Trophoblast cell (in vitro differentiated cells and primary cell): ENCODE measurements around the gene EYS.

Experiments
- DNase-seq, 2 donors: peaks; one replicate each; pipeline ENCODE4 v3.0.0-alpha.2; 2016
- H2AFZ ChIP-seq: 2 replicates; pipeline ENCODE4 v1.6.1; 2013; ENCODE audit warnings: low read length, moderate library complexity, mild to moderate bottlenecking; ENCODE audit not compliant: insufficient read depth, poor library complexity
- H2AK5ac ChIP-seq: 2 replicates; pipeline ENCODE4 v1.6.1; 2013; ENCODE audit warnings: mild to moderate bottlenecking, low read length
- H2BK120ac ChIP-seq: 2 replicates; pipeline ENCODE4 v1.6.1; 2013; ENCODE audit warnings: low read length, mild to moderate bottlenecking, moderate library complexity; ENCODE audit not compliant: insufficient read depth, poor library complexity
- H2BK12ac ChIP-seq: 2 replicates; pipeline ENCODE4 v1.6.1; 2013; ENCODE audit warnings: mild to moderate bottlenecking, low read length, moderate library complexity
- H2BK5ac ChIP-seq: 2 replicates; pipeline ENCODE4 v1.6.1; 2013; ENCODE audit warnings: low read length, low read depth, moderate library complexity, mild to moderate bottlenecking; ENCODE audit not compliant: poor library complexity
- H3K14ac ChIP-seq: 2 replicates; pipeline ENCODE4 v1.6.1; 2013; ENCODE audit warnings: mild to moderate bottlenecking, low read length
- H3K18ac ChIP-seq: 2 replicates; pipeline ENCODE4 v1.6.1; 2013; ENCODE audit warnings: mild to moderate bottlenecking, low read length
- H3K23ac ChIP-seq: 2 replicates; pipeline ENCODE4 v1.6.1; 2013; ENCODE audit warnings: low read length
- H3K27ac ChIP-seq: 2 replicates; pipeline ENCODE4 v1.5.1; 2013; ENCODE audit warnings: low read depth, mild to moderate bottlenecking, inconsistent platforms, low read length, moderate library complexity
- H3K27me3 ChIP-seq: 2 replicates; pipeline ENCODE4 v1.6.1; 2013; ENCODE audit warnings: inconsistent platforms, mild to moderate bottlenecking, low read length, moderate library complexity; ENCODE audit not compliant: insufficient read depth
- H3K36me3 ChIP-seq, 2 experiments: 1 replicate in 1 of 2; 2 replicates in 1 of 2; pipeline ENCODE4 v1.6.1; 2013; ENCODE audit warnings: low read length in 2 of 2, mild to moderate bottlenecking in 2 of 2, moderate library complexity in 1 of 2; ENCODE audit not compliant: insufficient read depth in 2 of 2, control insufficient read depth in 1 of 2
- H3K4ac ChIP-seq: 2 replicates; pipeline ENCODE4 v1.6.1; 2013; ENCODE audit warnings: low read depth, mild to moderate bottlenecking, low read length, moderate library complexity
- H3K4me1 ChIP-seq, 2 experiments: 1 replicate in 1 of 2; 2 replicates in 1 of 2; pipeline ENCODE4 v1.6.1; 2013; ENCODE audit warnings: low read length in 2 of 2, mild to moderate bottlenecking in 2 of 2, moderate library complexity in 1 of 2; ENCODE audit not compliant: insufficient read depth in 2 of 2, control insufficient read depth in 1 of 2
- H3K4me2 ChIP-seq: 2 replicates; pipeline ENCODE4 v1.6.1; 2013; ENCODE audit warnings: inconsistent platforms, mild to moderate bottlenecking, low read length, moderate library complexity
- H3K4me3 ChIP-seq: 2 replicates; pipeline ENCODE4 v1.5.1; 2013; ENCODE audit warnings: mild to moderate bottlenecking, low read depth, low read length, inconsistent platforms
- H3K79me1 ChIP-seq: one replicate; pipeline ENCODE4 v1.6.1; 2013; ENCODE audit warnings: low read length
- H3K79me2 ChIP-seq: 2 replicates; pipeline ENCODE4 v1.6.1; 2013; ENCODE audit warnings: low read length, mild to moderate bottlenecking; ENCODE audit not compliant: control insufficient read depth, insufficient read depth, poor library complexity
- H3K9ac ChIP-seq: 2 replicates; pipeline ENCODE4 v1.6.1; 2013; ENCODE audit warnings: mild to moderate bottlenecking, low read length
- H3K9me3 ChIP-seq: 2 replicates; pipeline ENCODE4 v1.6.1; 2013; ENCODE audit warnings: low read depth, mild to moderate bottlenecking, control low read depth, inconsistent platforms, low read length; ENCODE audit not compliant: insufficient read depth
- H4K12ac ChIP-seq: 2 replicates; pipeline ENCODE4 v1.6.1; 2013; ENCODE audit warnings: low read depth, mild to moderate bottlenecking, low read length, moderate library complexity
- H4K8ac ChIP-seq: 2 replicates; pipeline ENCODE4 v1.6.1; 2013; ENCODE audit warnings: low read depth, mild to moderate bottlenecking, low read length, moderate library complexity
- H4K91ac ChIP-seq: one replicate; pipeline ENCODE4 v1.6.1; 2013; ENCODE audit warnings: low read depth, mild to moderate bottlenecking, low read length, moderate library complexity
- WGBS: extraction: QIAGEN DNeasy Blood & Tissue Kit; methylation state at CpG from one replicate; pipeline ENCODE4 v1.1.7; 2013; ENCODE audit warnings: missing lambda C conversion rate; ENCODE audit not compliant: insufficient read length, insufficient coverage; ENCODE audit errors: extremely low coverage; 5-methylcytosine and 5-hydroxymethylcytosine counted together

Gene EYS

DNA sequence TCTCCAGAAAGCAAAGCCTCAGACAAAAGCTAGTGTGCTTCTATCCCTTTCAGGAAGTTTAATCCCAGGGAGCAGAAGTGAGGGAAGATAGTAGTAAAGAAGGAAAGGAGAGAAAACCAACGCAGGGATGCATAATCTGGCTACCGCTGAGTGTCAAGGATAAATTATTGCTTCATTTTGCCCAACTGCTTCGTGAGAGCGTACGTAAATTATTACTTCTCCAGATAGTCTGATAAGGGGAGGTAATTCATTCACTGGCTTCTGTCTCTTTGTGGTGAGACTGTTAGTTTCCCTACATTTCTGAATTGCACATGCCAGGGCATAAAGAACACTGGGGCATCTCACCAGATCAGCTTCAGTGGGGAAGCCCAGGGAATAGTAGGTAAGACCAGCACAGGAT, 1531.7 kb downstream of the EYS start:
- H3K9me3 ChIP-seq, result no peaks in the 10 kb centered on the region
- no peak overlapping the region for H2BK120ac ChIP-seq
- H2AK5ac ChIP-seq, result no peak overlapping the region
- no peak overlapping the region for H3K18ac ChIP-seq
- no peak overlapping the region for H4K12ac ChIP-seq
- no peaks in the 10 kb centered on the region for H3K79me1 ChIP-seq
- H2BK5ac ChIP-seq, result no peak overlapping the region
- H3K79me2 ChIP-seq, result no peaks in the 10 kb centered on the region
- no peaks in the 10 kb centered on the region for H3K36me3 ChIP-seq
- no peak overlapping the region for H2BK12ac ChIP-seq
- no peak overlapping the region for H4K91ac ChIP-seq
- H3K14ac ChIP-seq, result no peak overlapping the region
- no peaks in the 10 kb centered on the region for H3K27me3 ChIP-seq
- no CpG with 5 or more reads among the region's 5 CpGs for WGBS
- no peak overlapping the region for H3K9ac ChIP-seq
- H3K4ac ChIP-seq, result no peak overlapping the region
- no peaks in the 10 kb centered on the region for H3K4me1 ChIP-seq
- H3K4me2 ChIP-seq, result no peak overlapping the region
- DNase-seq, result no peak
- no peak overlapping the region for H2AFZ ChIP-seq
- no peak overlapping the region for H3K4me3 ChIP-seq
- no peak overlapping the region for H3K27ac ChIP-seq
- no peak overlapping the region for H3K23ac ChIP-seq
- no peak overlapping the region for H4K8ac ChIP-seq

DNA sequence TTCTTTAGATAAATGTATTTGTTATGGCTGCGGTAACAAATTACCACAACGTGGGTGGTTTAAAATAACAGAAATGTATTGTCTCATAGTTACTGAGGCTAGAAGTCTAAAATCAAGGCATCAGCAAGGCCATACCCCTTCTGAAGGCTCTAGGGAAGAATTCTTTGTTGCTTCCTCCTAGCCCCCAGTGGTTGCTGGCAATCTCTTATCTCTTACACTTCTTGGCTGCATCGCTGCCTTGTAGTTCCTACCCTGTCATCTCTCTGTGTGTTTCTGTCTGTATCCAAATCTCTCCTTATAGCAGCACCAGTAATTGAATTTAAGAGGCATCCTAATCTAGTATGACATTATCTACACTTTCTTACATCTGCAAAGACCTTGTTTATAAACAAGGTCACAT, 1536.7 kb downstream of the EYS start:
- no peak for DNase-seq
- no peaks in the 10 kb centered on the region for H3K36me3 ChIP-seq
- no peak overlapping the region for H3K4me3 ChIP-seq
- H3K27me3 ChIP-seq, result no peaks in the 10 kb centered on the region
- H3K4me2 ChIP-seq, result no peak overlapping the region
- no peaks in the 10 kb centered on the region for H3K79me2 ChIP-seq
- H4K12ac ChIP-seq, result no peak overlapping the region
- no peak overlapping the region for H3K14ac ChIP-seq
- WGBS, result no CpG with 5 or more reads among the region's 3 CpGs
- H3K27ac ChIP-seq, result no peak overlapping the region
- H2BK120ac ChIP-seq, result no peak overlapping the region
- H3K4me1 ChIP-seq, result no peaks in the 10 kb centered on the region
- H3K9ac ChIP-seq, result no peak overlapping the region
- no peaks in the 10 kb centered on the region for H3K79me1 ChIP-seq
- no peak overlapping the region for H3K23ac ChIP-seq
- no peak overlapping the region for H4K91ac ChIP-seq
- no peak overlapping the region for H2BK5ac ChIP-seq
- no peak overlapping the region for H4K8ac ChIP-seq
- H2BK12ac ChIP-seq, result no peak overlapping the region
- no peak overlapping the region for H3K18ac ChIP-seq
- no peak overlapping the region for H3K4ac ChIP-seq
- no peak overlapping the region for H2AK5ac ChIP-seq
- H2AFZ ChIP-seq, result no peak overlapping the region
- H3K9me3 ChIP-seq, result no peaks in the 10 kb centered on the region

DNA sequence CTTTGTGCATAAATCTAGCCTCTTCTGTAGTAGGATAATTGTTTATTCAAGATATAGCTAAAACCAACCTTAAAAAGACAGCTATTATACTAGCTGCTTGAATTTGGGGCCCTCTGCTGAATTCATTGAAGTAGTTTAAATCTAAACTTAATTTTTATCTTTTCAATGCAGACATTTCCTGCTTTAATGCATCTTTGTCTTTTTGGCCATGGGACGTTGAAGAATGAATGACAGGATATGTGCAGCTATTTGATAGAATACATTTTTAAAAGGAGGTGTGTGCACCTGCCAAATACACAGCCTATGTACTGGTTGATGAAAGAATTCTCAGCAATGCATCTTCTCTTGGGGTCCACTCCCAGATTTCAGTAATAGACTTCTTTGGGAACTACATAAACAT, 1546.5 kb downstream of the EYS start:
- no peak overlapping the region for H2BK5ac ChIP-seq
- no peak overlapping the region for H3K9ac ChIP-seq
- no peak overlapping the region for H3K14ac ChIP-seq
- no peak overlapping the region for H3K18ac ChIP-seq
- H4K8ac ChIP-seq, result no peak overlapping the region
- no peaks in the 10 kb centered on the region for H3K27me3 ChIP-seq
- WGBS, result no CpG with 5 or more reads among the region's 1 CpG
- H3K4me2 ChIP-seq, result no peak overlapping the region
- H2AFZ ChIP-seq, result no peak overlapping the region
- H2BK120ac ChIP-seq, result no peak overlapping the region
- no peaks in the 10 kb centered on the region for H3K79me1 ChIP-seq
- H4K91ac ChIP-seq, result no peak overlapping the region
- no peak overlapping the region for H3K4ac ChIP-seq
- H3K23ac ChIP-seq, result no peak overlapping the region
- no peaks in the 10 kb centered on the region for H3K9me3 ChIP-seq
- no peaks in the 10 kb centered on the region for H3K36me3 ChIP-seq
- H3K4me1 ChIP-seq, result no peaks in the 10 kb centered on the region
- H3K4me3 ChIP-seq, result no peak overlapping the region
- no peak overlapping the region for H2AK5ac ChIP-seq
- no peak overlapping the region for H4K12ac ChIP-seq
- no peak for DNase-seq
- no peaks in the 10 kb centered on the region for H3K79me2 ChIP-seq
- no peak overlapping the region for H3K27ac ChIP-seq
- H2BK12ac ChIP-seq, result no peak overlapping the region

DNA sequence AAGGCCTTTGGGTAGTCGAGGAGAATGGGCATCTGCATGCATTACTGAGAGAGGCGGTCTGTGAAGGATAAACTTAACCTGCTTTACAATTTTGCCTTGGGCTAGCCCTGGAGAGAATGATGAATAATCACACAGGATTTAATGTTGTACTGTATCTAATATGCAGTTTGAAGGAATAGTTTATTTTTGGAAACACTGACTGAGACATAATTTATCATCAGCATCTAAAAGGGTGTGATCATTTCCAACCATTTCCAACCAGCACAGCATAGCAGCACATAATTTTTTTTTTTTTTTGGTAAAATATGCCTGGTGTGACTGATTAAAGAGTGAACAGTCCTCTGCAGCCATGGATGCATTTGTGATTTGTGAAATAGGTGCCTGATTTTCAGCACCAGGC, 1552.0 kb downstream of the EYS start:
- Histone ChIP-seq H4K91ac (no peak overlapping the region), H3K18ac (no peak overlapping the region), H3K27ac (no peak overlapping the region), H2BK5ac (no peak overlapping the region), H3K4me2 (no peak overlapping the region), H3K4ac (no peak overlapping the region), H3K14ac (no peak overlapping the region), H3K27me3 (no peaks in the 10 kb centered on the region), H3K9me3 (no peaks in the 10 kb centered on the region), H2BK12ac (no peak overlapping the region), H3K79me1 (no peaks in the 10 kb centered on the region), H4K8ac (no peak overlapping the region), H3K4me1 (no peaks in the 10 kb centered on the region), H4K12ac (no peak overlapping the region), H2AFZ (no peak overlapping the region), H3K79me2 (no peaks in the 10 kb centered on the region), H2BK120ac (no peak overlapping the region), H3K4me3 (no peak overlapping the region), H3K36me3 (no peaks in the 10 kb centered on the region), H2AK5ac (no peak overlapping the region), H3K23ac (no peak overlapping the region), H3K9ac (no peak overlapping the region)
- DNase-seq, result peak; percentile 2 to 42
- WGBS, result no CpG with 5 or more reads among the region's 2 CpGs
